Measurements from ENCODE around the gene NYNRIN. TPM values are rescaled to one million over a fixed set of nuclear protein-coding genes. Genes with fewer than 3 reads are reported as not detected.

NYNRIN gene
- total RNA-seq, 2 experiments from 2014 or later: 0.23 to 0.35 TPM

GRCh38 chr14:24415421-24416253 is 16.8 kb downstream of the NYNRIN start:
- POLR2A ChIA-PET: no interaction called here
- CTCF ChIA-PET: interaction anchor here (1.0 kb wide), 1 partner anchor 80 kb away, joined by 3 read pairs; no protein-coding TSS in a partner anchor

DNA sequence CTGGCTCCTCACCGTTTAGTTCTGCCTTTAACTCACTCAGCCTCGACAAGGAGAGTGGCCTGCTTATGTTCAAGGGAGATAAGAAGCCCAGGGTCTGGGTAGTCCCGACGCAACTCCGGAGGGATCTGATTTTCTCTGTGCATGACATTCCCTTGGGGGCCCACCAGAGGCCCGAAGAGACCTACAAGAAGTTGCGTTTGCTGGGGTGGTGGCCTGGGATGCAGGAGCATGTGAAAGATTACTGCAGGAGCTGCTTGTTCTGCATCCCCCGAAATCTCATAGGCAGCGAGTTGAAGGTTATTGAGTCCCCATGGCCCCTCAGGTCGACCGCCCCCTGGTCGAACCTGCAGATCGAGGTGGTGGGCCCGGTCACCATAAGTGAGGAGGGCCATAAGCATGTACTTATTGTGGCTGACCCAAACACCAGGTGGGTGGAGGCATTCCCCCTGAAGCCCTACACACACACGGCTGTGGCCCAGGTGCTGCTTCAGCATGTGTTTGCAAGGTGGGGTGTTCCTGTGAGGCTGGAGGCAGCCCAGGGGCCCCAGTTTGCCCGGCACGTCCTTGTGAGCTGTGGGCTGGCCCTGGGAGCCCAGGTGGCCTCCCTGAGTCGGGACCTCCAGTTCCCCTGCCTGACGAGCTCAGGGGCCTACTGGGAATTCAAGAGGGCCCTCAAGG is 17.6 kb downstream of the NYNRIN start:
- Mint-ChIP-seq H3K27ac (no peak overlapping the region), H3K36me3 (ENCODE audit: low read depth) (no peaks in the 10 kb centered on the region), H3K9me3 (no peaks in the 10 kb centered on the region), H3K4me1 (no peaks in the 10 kb centered on the region), H3K4me3 (no peak overlapping the region), H3K27me3 (peaks cover 8% of the 10 kb centered on the region)
- ChIA-PET CTCF (interaction anchor here (1.0 to 1.1 kb wide), 3 partner anchors 9 to 80 kb away, joined by 3 to 4 read pairs (median 3); no protein-coding TSS in a partner anchor), POLR2A (no interaction called here)
- DNase-seq: no peak

More at GRCh38 chr14:24415421-24416253, 16.8 kb downstream of the NYNRIN start:
- no peak overlapping the region for H3K4me3 Mint-ChIP-seq
- H3K36me3 Mint-ChIP-seq (ENCODE audit: low read depth): no peaks in the 10 kb centered on the region
- H3K27ac Mint-ChIP-seq: no peak overlapping the region
- peaks cover 4% of the 10 kb centered on the region for H3K27me3 Mint-ChIP-seq
- no peaks in the 10 kb centered on the region for H3K4me1 Mint-ChIP-seq
- DNase-seq: no peak
- H3K9me3 Mint-ChIP-seq: no peaks in the 10 kb centered on the region

DNA sequence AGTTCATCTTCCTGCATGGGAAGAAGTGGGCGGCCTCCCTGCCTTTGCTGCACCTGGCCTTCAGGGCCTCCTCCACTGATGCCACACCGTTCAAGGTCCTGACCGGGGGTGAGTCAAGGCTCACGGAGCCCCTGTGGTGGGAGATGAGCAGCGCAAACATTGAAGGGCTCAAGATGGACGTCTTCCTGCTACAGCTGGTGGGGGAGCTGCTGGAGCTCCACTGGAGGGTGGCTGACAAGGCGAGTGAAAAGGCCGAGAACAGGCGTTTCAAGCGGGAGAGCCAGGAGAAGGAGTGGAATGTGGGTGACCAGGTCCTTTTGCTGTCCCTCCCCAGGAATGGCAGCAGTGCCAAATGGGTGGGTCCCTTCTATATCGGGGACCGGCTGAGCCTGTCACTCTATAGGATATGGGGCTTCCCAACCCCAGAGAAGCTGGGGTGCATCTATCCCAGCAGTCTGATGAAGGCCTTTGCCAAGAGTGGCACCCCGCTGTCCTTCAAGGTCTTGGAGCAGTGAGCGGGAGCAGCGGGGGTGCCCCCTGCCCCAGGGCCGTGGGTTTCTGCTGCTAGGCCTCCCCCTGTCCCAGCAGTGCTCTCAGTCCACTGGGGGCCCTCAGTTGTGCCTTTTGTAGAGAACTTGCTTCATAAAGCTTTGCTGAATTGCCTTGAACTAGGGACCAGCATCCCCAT is 18.3 kb downstream of the NYNRIN start:
- H3K4me3 Mint-ChIP-seq: no peak overlapping the region
- no peaks in the 10 kb centered on the region for H3K9me3 Mint-ChIP-seq
- no peak for DNase-seq
- no peaks in the 10 kb centered on the region for H3K36me3 Mint-ChIP-seq (ENCODE audit: low read depth)
- CTCF ChIA-PET: interaction anchor here (1.0 to 1.1 kb wide), 2 partner anchors 9 to 19 kb away, joined by 3 to 4 read pairs; no protein-coding TSS in a partner anchor
- H3K27me3 Mint-ChIP-seq: peaks cover 8% of the 10 kb centered on the region
- no peaks in the 10 kb centered on the region for H3K4me1 Mint-ChIP-seq
- H3K27ac Mint-ChIP-seq: no peak overlapping the region
- POLR2A ChIA-PET: interaction anchor here (0.7 kb wide), 1 partner anchor 47 kb away, joined by 3 read pairs; no protein-coding TSS in a partner anchor

DNA sequence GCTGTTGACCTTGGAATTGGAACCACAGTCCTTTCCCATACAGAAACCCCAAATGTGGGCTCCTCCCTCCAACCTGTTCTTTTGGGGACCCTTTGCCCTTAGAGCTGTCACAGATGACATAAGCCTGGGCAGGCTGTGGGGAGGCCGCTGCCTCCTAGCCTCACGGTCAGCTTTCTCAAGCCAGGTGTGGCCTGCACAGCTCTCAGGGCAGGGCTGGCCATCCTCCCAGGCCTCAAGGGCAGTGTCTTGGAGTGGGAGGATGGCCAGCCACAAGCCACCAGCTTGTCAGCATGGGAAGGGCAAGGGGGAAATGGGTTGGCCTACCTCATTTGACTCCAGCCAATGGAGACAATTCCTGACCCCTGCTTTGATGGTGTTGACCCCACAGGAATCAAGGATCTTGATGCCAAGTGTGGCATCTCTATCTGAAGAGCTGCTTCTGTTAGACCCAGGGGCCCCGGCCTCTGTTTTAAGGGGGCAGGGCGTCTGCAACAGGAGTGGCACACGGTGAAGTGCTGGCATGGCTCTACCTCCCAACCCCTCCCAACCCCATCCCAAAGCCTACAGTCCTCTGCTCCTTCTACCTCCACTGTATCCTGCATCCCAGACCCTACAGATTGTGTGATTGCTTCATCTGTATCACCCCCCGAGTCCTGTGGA is 19.2 kb downstream of the NYNRIN start:
- Mint-ChIP-seq H3K27me3 (peaks cover 8% of the 10 kb centered on the region), H3K4me1 (no peaks in the 10 kb centered on the region), H3K4me3 (no peak overlapping the region), H3K9me3 (no peaks in the 10 kb centered on the region), H3K27ac (no peak overlapping the region), H3K36me3 (ENCODE audit: low read depth) (no peaks in the 10 kb centered on the region)
- DNase-seq: no peak
- CTCF ChIA-PET: interaction anchor here (1.0 kb wide), 1 partner anchor 8 kb away, joined by 3 read pairs; no protein-coding TSS in a partner anchor
- POLR2A ChIA-PET: interaction anchor here (0.7 to 1.3 kb wide), 2 partner anchors 12 to 48 kb away, joined by 3 to 8 read pairs; partner anchors contain the start of genes CBLN3 and KHNYN

- no peak overlapping the region for H3K27ac Mint-ChIP-seq
- POLR2A ChIA-PET: interaction anchor here (1.3 kb wide), 1 partner anchor 12 kb away, joined by 8 read pairs; the partner anchor contains the start of genes CBLN3 and KHNYN
- DNase-seq: no peak
- no peak overlapping the region for H3K4me3 Mint-ChIP-seq
- no peaks in the 10 kb centered on the region for H3K9me3 Mint-ChIP-seq
- CTCF ChIA-PET: interaction anchor here (1.8 kb wide), 1 partner anchor 13 kb away, joined by 6 read pairs; no protein-coding TSS in a partner anchor
- H3K27me3 Mint-ChIP-seq: peaks cover 8% of the 10 kb centered on the region
- no peaks in the 10 kb centered on the region for H3K4me1 Mint-ChIP-seq
- no peaks in the 10 kb centered on the region for H3K36me3 Mint-ChIP-seq (ENCODE audit: low read depth)
Observed at GRCh38 chr14:24418492-24418873, 19.7 kb downstream of the NYNRIN start.

GRCh38 chr14:24422261-24422660 is 23.5 kb downstream of the NYNRIN start:
- ChIA-PET POLR2A (no interaction called here), CTCF (interaction anchor here (3.6 to 4.1 kb wide), 2 partner anchors 9 to 89 kb away, joined by 18 to 22 read pairs; no protein-coding TSS in a partner anchor)
- Mint-ChIP-seq H3K4me1 (peaks cover 23% of the 10 kb centered on the region), H3K9me3 (no peaks in the 10 kb centered on the region), H3K27ac (no peak overlapping the region), H3K27me3 (peaks cover 8% of the 10 kb centered on the region), H3K4me3 (no peak overlapping the region), H3K36me3 (ENCODE audit: low read depth) (no peaks in the 10 kb centered on the region)
- DNase-seq: no peak

- POLR2A ChIA-PET: no interaction called here
- DNase-seq: no peak
- H3K4me1 Mint-ChIP-seq: peaks cover 27% of the 10 kb centered on the region
Observed at GRCh38 chr14:24422694-24423601, 24.1 kb downstream of the NYNRIN start.

GRCh38 chr14:24425704-24426103 is 26.9 kb downstream of the NYNRIN start:
- DNase-seq: no peak
- ChIA-PET POLR2A (no interaction called here), CTCF (interaction anchor here (0.7 to 4.1 kb wide), 7 partner anchors 9 to 265 kb away, joined by 3 to 22 read pairs (median 4); partner anchors contain the start of genes IRF9, LTB4R, LTB4R2 and TINF2)
- H3K36me3 Mint-ChIP-seq (ENCODE audit: low read depth): no peaks in the 10 kb centered on the region
- peaks cover 38% of the 10 kb centered on the region for H3K4me1 Mint-ChIP-seq
- H3K4me3 Mint-ChIP-seq: no peak overlapping the region
- H3K27ac Mint-ChIP-seq: peak overlapping the region; percentile 82
- no peaks in the 10 kb centered on the region for H3K9me3 Mint-ChIP-seq
- H3K27me3 Mint-ChIP-seq: peaks cover 4% of the 10 kb centered on the region

More at GRCh38 chr14:24422694-24423601, 24.1 kb downstream of the NYNRIN start:
- H3K4me3 Mint-ChIP-seq: no peak overlapping the region
- CTCF ChIA-PET: interaction anchor here (0.5 to 4.1 kb wide), 6 partner anchors 9 to 1200 kb away, joined by 3 to 22 read pairs (median 4); partner anchors contain the start of gene RIPK3
- peaks cover 8% of the 10 kb centered on the region for H3K27me3 Mint-ChIP-seq
- H3K27ac Mint-ChIP-seq: no peak overlapping the region
- no peaks in the 10 kb centered on the region for H3K9me3 Mint-ChIP-seq
- H3K36me3 Mint-ChIP-seq (ENCODE audit: low read depth): no peaks in the 10 kb centered on the region

DNA sequence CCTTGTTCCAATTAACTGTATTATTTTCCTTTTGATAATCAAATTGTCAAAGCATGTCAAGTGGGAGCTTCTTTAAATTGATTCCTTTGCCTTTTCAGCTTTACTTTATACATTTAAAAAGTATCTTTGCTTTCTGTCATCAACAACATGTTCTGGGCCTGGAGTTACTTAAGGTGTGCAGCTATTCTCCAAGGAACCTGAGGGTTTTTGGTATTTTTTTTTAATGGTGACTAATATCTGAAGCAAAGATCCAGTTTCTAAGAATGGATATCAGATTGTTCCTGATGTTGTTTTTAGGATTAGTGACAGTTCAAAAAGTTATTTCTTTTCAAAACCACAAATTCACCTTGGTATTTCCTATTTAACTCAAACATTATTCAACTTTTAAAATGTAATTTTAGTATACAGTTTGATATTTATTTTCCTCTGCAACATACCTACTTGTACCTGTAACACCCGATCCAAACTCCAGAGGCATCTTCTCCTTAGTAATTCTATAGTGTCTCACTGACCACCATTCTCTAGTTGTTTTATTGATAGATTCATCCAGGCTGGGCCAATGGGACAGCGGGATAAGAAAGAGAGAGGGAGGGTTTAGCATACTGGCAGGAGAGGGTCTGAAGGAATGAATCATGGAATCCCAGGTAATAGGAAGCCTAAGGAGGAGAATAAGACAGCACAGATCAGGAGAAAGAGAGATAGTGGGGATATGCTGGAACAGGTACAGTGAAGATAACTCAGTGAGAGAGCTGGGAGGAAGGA is 27.5 kb downstream of the NYNRIN start:
- ChIA-PET CTCF (interaction anchor here (1.0 to 1.9 kb wide), 4 partner anchors 9 to 266 kb away, joined by 3 to 4 read pairs (median 3); partner anchors contain the start of genes IRF9 and TINF2), POLR2A (no interaction called here)
- DNase-seq: no peak
- Mint-ChIP-seq H3K27ac (peak overlapping the region; percentile 82), H3K36me3 (ENCODE audit: low read depth) (peaks cover 4% of the 10 kb centered on the region), H3K27me3 (peaks cover under 1% of the 10 kb centered on the region), H3K4me3 (no peak overlapping the region), H3K9me3 (no peaks in the 10 kb centered on the region), H3K4me1 (peaks cover 43% of the 10 kb centered on the region)

- Mint-ChIP-seq H3K27me3 (no peaks in the 10 kb centered on the region), H3K9me3 (no peaks in the 10 kb centered on the region), H3K4me3 (no peak overlapping the region), H3K36me3 (ENCODE audit: low read depth) (peaks cover 11% of the 10 kb centered on the region), H3K4me1 (peaks cover 50% of the 10 kb centered on the region), H3K27ac (peak overlapping the region; percentile 54)
- POLR2A ChIA-PET: no interaction called here
- no peak for DNase-seq
- CTCF ChIA-PET: interaction anchor here (1.0 to 6.5 kb wide), 5 partner anchors 10 to 266 kb away, joined by 3 to 108 read pairs (median 4); partner anchors contain the start of genes ADCY4 and IRF9
Observed at GRCh38 chr14:24426912-24427536, 28.2 kb downstream of the NYNRIN start.

All from activated CD4-positive, alpha-beta T cell treated with anti-CD3 and anti-CD28 coated beads, Interleukin-2, amount 10 ng/mL, durations not matched to agents 7 days and 5 days (primary cell).